ENCODE measurements around the gene HLA-DMB. TPM values are rescaled to one million over a fixed set of nuclear protein-coding genes. Genes with fewer than 3 reads are reported as not detected.

Gene HLA-DMB
- total RNA-seq, 2 experiments from 2014 or later, result 3.5 to 3.6 TPM

DNA sequence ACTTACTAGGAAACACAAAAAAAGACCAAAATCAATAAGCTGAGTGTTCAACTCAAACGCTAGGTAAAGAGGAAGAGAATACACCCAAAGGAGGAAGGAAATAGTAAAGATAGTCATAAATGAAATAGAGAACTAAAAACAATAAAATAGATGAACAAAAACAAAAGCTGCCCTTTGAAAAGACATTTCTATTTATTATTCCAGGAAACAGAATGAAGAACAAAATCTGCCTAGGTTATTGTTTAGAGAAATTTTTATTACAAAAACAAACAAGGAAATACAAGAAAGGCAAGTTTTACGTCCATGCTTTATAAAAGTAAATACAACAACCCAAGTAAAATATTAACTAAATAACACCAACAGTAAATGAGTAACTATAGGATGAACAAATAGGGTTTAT, 20.1 kb downstream of the HLA-DMB start:
- CTCF ChIA-PET, result interaction anchor here (0.8 to 10.3 kb wide), 5 partner anchors 13 to 83 kb away, joined by 3 to 64 read pairs (median 5); partner anchors contain the start of genes HLA-DMA and TAP2
- ATAC-seq, result no peak
- Mint-ChIP-seq H3K4me1 (ENCODE audit: low read depth) (no peaks in the 10 kb centered on the region), H3K27me3 (no peaks in the 10 kb centered on the region), H3K4me3 (no peak overlapping the region), H3K9me3 (no peaks in the 10 kb centered on the region), H3K36me3 (ENCODE audit: low read depth) (no peaks in the 10 kb centered on the region), H3K27ac (no peak overlapping the region)
- intact Hi-C loops (cut with micrococcal nuclease), result no loop called here
- POLR2A ChIA-PET, result interaction anchor here (1.3 to 2.7 kb wide), 3 partner anchors 10 to 51 kb away, joined by 4 to 6 read pairs (median 4); no protein-coding TSS in a partner anchor
- TF ChIP-seq CTCF (IDR thresholded peaks at IDR 0.05), result no peak
- DNase-seq, result no peak

- no peaks in the 10 kb centered on the region for H3K9me3 Mint-ChIP-seq
- H3K27ac Mint-ChIP-seq, result no peak overlapping the region
- no peak for ATAC-seq
- POLR2A ChIA-PET, result interaction anchor here (2.0 kb wide), 1 partner anchor 13 kb away, joined by 6 read pairs; no protein-coding TSS in a partner anchor
- H3K36me3 Mint-ChIP-seq (ENCODE audit: low read depth), result no peaks in the 10 kb centered on the region
- peaks cover 8% of the 10 kb centered on the region for H3K27me3 Mint-ChIP-seq
- no peak for DNase-seq
- CTCF ChIA-PET, result interaction anchor here (0.6 to 5.0 kb wide), 11 partner anchors 8 to 235 kb away, joined by 3 to 34 read pairs (median 5); partner anchors contain the start of genes HLA-DMA, HLA-DPB1 and TAP2
- no peak overlapping the region for H3K4me3 Mint-ChIP-seq
- intact Hi-C loops (cut with micrococcal nuclease), result no loop called here
- TF ChIP-seq CTCF (IDR thresholded peaks at IDR 0.05), result no peak
- H3K4me1 Mint-ChIP-seq (ENCODE audit: low read depth), result no peaks in the 10 kb centered on the region
Measured at GRCh38 chr6:32912951-32913350, 27.9 kb downstream of the HLA-DMB start.

- CTCF ChIA-PET, result interaction anchor here (1.3 kb wide), 1 partner anchor 76 kb away, joined by 3 read pairs; no protein-coding TSS in a partner anchor
- Mint-ChIP-seq H3K36me3 (ENCODE audit: low read depth) (no peaks in the 10 kb centered on the region), H3K9me3 (no peaks in the 10 kb centered on the region), H3K27me3 (peaks cover 6% of the 10 kb centered on the region), H3K4me3 (no peak overlapping the region), H3K27ac (no peak overlapping the region), H3K4me1 (ENCODE audit: low read depth) (no peaks in the 10 kb centered on the region)
- POLR2A ChIA-PET, result no interaction called here
- no peak for DNase-seq
- intact Hi-C loops (cut with micrococcal nuclease), result no loop called here
- no peak for TF ChIP-seq CTCF (IDR thresholded peaks at IDR 0.05)
- no peak for ATAC-seq
Measured at GRCh38 chr6:32908897-32909296, 31.9 kb downstream of the HLA-DMB start.

- no peak overlapping the region for H3K27ac Mint-ChIP-seq
- intact Hi-C loops (cut with micrococcal nuclease), result no loop called here
- ChIA-PET POLR2A (no interaction called here), CTCF (interaction anchor here (2.3 to 3.7 kb wide), 2 partner anchors 79 to 108 kb away, joined by 6 to 20 read pairs; no protein-coding TSS in a partner anchor)
- DNase-seq (no peak), ATAC-seq (no peak)
- no peaks in the 10 kb centered on the region for H3K9me3 Mint-ChIP-seq
- H3K36me3 Mint-ChIP-seq (ENCODE audit: low read depth), result peaks cover 1% of the 10 kb centered on the region
- no peaks in the 10 kb centered on the region for H3K4me1 Mint-ChIP-seq (ENCODE audit: low read depth)
- H3K4me3 Mint-ChIP-seq, result no peak overlapping the region
- no peak for TF ChIP-seq CTCF (IDR thresholded peaks at IDR 0.05)
- peaks cover 5% of the 10 kb centered on the region for H3K27me3 Mint-ChIP-seq
Measured at GRCh38 chr6:32906539-32906938, 34.3 kb downstream of the HLA-DMB start.

GRCh38 chr6:32905078-32905477, 35.8 kb downstream of the HLA-DMB start:
- CTCF ChIA-PET, result interaction anchor here (0.7 to 3.7 kb wide), 8 partner anchors 8 to 106 kb away, joined by 3 to 20 read pairs (median 5); partner anchors contain the start of gene HLA-DMA
- Mint-ChIP-seq H3K9me3 (no peaks in the 10 kb centered on the region), H3K36me3 (ENCODE audit: low read depth) (peaks cover 7% of the 10 kb centered on the region), H3K4me3 (no peak overlapping the region), H3K4me1 (ENCODE audit: low read depth) (no peaks in the 10 kb centered on the region), H3K27ac (no peak overlapping the region), H3K27me3 (peaks cover 3% of the 10 kb centered on the region)
- POLR2A ChIA-PET, result interaction anchor here (0.7 to 1.5 kb wide), 4 partner anchors 9 to 213 kb away, joined by 3 to 8 read pairs (median 4); no protein-coding TSS in a partner anchor
- ATAC-seq (no peak), DNase-seq (no peak)
- intact Hi-C loops (cut with micrococcal nuclease), result no loop called here
- no peak for TF ChIP-seq CTCF (IDR thresholded peaks at IDR 0.05)
